Smooth muscle cell (in vitro differentiated cells): ENCODE results near the gene C20orf141. TPM values are rescaled to one million over a fixed set of nuclear protein-coding genes. Genes with fewer than 3 reads are reported as not detected.
"Not testable (repeated sequence)": the region's sequence is repeated elsewhere in the genome, so short reads cannot be mapped to it uniquely, and the experiment has no call there.

Source experiments
- DNase-seq: peaks from one replicate; lab custom pipeline; 2025; ENCODE audit not compliant: unreplicated experiment; lab: John Stamatoyannopoulos, UW
- H2AFZ ChIP-seq: fragments of 200-600 bp; sonication (generic); 2 replicates; pipeline ENCODE4 v1.6.0; 2016; ENCODE audit warnings: antibody characterized with exemption, low read depth, mild to moderate bottlenecking
- H3F3A ChIP-seq: fragments of 200-600 bp; sonication (generic); 2 replicates; pipeline ENCODE4 v1.6.0; 2017; ENCODE audit warnings: antibody characterized with exemption, low read depth
- H3K27ac ChIP-seq: fragments of 200-600 bp; sonication (generic); 2 replicates; pipeline ENCODE4 v1.5.1; 2016; ENCODE audit warnings: low read depth, mild to moderate bottlenecking
- H3K27me3 ChIP-seq: fragments of 200-600 bp; sonication (generic); 2 replicates; pipeline ENCODE4 v1.6.1; 2016; ENCODE audit warnings: low read depth, mild to moderate bottlenecking
- H3K36me3 ChIP-seq: fragments of 200-600 bp; sonication (generic); 2 replicates; pipeline ENCODE4 v1.5.1; 2016; ENCODE audit warnings: low read depth
- H3K4me1 ChIP-seq: fragments of 200-600 bp; sonication (generic); 2 replicates; pipeline ENCODE4 v1.5.1; 2016; ENCODE audit warnings: low read depth
- H3K4me2 ChIP-seq: fragments of 200-600 bp; sonication (generic); 2 replicates; pipeline ENCODE4 v1.6.0; 2016; ENCODE audit warnings: mild to moderate bottlenecking
- H3K4me3 ChIP-seq: fragments of 200-600 bp; sonication (generic); 2 replicates; pipeline ENCODE4 v1.5.1; 2016; ENCODE audit warnings: mild to moderate bottlenecking
- H3K79me2 ChIP-seq: fragments of 200-600 bp; sonication (generic); 2 replicates; pipeline ENCODE4 v1.6.0; 2016; ENCODE audit warnings: low read depth, mild to moderate bottlenecking
- H3K9ac ChIP-seq: fragments of 200-600 bp; sonication (generic); 2 replicates; pipeline ENCODE4 v1.6.0; 2016; ENCODE audit warnings: low read depth
- H3K9me3 ChIP-seq: fragments of 200-600 bp; sonication (generic); replicated peaks from 2 replicates; pipeline ENCODE4 v1.5.1; 2016; ENCODE audit warnings: low read depth
- H4K20me1 ChIP-seq: fragments of 200-600 bp; sonication (generic); 2 replicates; pipeline ENCODE4 v1.6.0; 2016; ENCODE audit warnings: low read depth
- CTCF ChIP-seq: fragments of 200-600 bp; sonication (generic); IDR thresholded peaks from 2 replicates; pipeline ENCODE4 v1.5.1; 2017; ENCODE audit warnings: borderline replicate concordance, mild to moderate bottlenecking, antibody characterized with exemption; ENCODE audit not compliant: insufficient read depth, poor library complexity, severe bottlenecking
- WGBS: methylation state at CpG from one replicate; pipeline ENCODE4 v1.1.7; 2016; ENCODE audit warnings: low lambda C conversion rate; 5-methylcytosine and 5-hydroxymethylcytosine counted together
- polyA plus RNA-seq: library from polyadenylated mRNA; unstranded; fragments of >200 nt; fragmentation: Nextera tagmentation; extraction: Ambion mirVana; gene quantifications from 2 replicates; pipeline ENCODE4 v1.2.1, GENCODE V29; 2016
- total RNA-seq: library from RNA; depleted of rRNA; stranded (reverse); fragments of >200 nt; gene quantifications from 2 replicates; pipeline ENCODE4 v1.2.3, GENCODE V29; 2014

Gene C20orf141
- total and polyA plus RNA-seq, 2 experiments from 2014 or later, result not detected

DNA sequence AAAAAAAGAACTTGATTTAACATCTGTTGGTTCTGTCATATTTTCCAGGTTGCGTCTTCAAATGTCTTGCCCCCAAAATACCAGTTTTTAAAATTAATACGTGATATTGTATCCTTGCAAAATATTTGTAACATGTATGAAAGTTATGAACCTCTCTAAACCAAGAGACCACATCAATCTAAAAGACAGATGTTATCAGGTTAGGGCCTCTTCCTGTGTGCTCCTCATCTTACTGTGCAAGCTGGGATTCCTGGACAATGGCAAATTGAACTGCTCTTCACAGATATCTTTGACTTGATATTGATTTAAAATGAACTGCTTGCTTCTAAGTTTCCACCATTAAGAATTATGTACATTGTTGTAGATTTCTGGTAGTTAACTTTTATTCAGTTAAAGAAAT, 11.0 kb downstream of the C20orf141 start:
- no peak for DNase-seq
- Histone ChIP-seq H4K20me1 (no peaks in the 10 kb centered on the region), H3K79me2 (no peaks in the 10 kb centered on the region), H3K27ac (no peak overlapping the region), H3K4me1 (no peaks in the 10 kb centered on the region), H3K4me2 (no peak overlapping the region), H3K27me3 (no peaks in the 10 kb centered on the region), H3F3A (no peaks in the 10 kb centered on the region), H3K9me3 (no peaks in the 10 kb centered on the region), H3K9ac (no peak overlapping the region), H2AFZ (no peak overlapping the region), H3K36me3 (no peaks in the 10 kb centered on the region), H3K4me3 (no peak overlapping the region)
- 88% methylated on average over 2 of the region's 2 CpGs for whole genome bisulfite sequencing
- TF ChIP-seq CTCF, result no peak

DNA sequence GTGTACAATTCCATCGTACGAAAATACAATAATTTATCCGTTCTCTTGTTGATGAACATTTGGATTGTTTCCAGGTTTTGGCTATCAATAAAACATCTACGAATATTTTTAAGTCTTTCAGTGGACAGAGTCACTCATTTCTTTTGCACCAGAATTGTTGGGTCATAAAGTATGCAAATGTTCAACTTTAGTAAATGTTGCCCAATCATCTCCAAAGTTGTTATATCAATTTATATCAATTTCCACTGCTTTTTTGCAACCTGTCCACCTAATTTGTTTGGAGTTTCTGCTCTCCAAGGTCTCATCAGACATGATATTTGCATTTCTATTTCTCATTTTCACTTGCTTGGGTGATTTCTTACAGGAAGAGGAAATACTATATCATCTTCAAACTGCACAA, 11.9 kb downstream of the C20orf141 start:
- H4K20me1 ChIP-seq, result no peaks in the 10 kb centered on the region
- no peaks in the 10 kb centered on the region for H3K9me3 ChIP-seq
- no peak overlapping the region for H3K9ac ChIP-seq
- H3K4me1 ChIP-seq, result no peaks in the 10 kb centered on the region
- no peaks in the 10 kb centered on the region for H3K27me3 ChIP-seq
- no peak overlapping the region for H2AFZ ChIP-seq
- H3F3A ChIP-seq, result peaks cover 2% of the 10 kb centered on the region
- no peak for DNase-seq
- no peak overlapping the region for H3K27ac ChIP-seq
- TF ChIP-seq CTCF, result no peak
- H3K4me2 ChIP-seq, result no peak overlapping the region
- H3K79me2 ChIP-seq, result no peaks in the 10 kb centered on the region
- H3K4me3 ChIP-seq, result no peak overlapping the region
- 93% methylated on average over 4 of the region's 4 CpGs for WGBS
- H3K36me3 ChIP-seq, result no peaks in the 10 kb centered on the region

DNA sequence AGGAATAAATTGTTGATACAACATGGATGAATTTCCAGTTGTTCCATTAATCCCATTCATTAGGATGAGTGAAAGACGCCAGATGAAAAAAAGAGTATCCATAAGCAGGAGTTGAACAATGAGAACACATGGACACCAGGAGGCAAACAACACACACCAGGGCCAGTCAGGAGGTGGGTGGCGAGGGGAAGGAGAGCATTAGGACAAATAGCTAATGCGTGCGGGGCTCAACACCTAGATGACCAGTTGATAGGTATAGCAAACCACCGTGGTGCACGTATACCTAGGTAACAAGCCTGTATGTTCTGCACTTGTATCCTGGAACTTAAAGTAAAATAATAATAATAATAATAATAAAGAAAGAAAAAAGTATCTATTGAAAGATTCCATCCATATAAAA, 14.6 kb downstream of the C20orf141 start:
- Histone ChIP-seq H2AFZ (no peak overlapping the region), H3K36me3 (no peaks in the 10 kb centered on the region), H3K4me2 (no peak overlapping the region), H3K27me3 (no peaks in the 10 kb centered on the region), H3K9ac (no peak overlapping the region), H3K9me3 (no peaks in the 10 kb centered on the region), H3F3A (peaks cover 14% of the 10 kb centered on the region), H4K20me1 (no peaks in the 10 kb centered on the region), H3K4me3 (no peak overlapping the region), H3K27ac (no peak overlapping the region), H3K79me2 (no peaks in the 10 kb centered on the region), H3K4me1 (no peaks in the 10 kb centered on the region)
- no peak for TF ChIP-seq CTCF
- no peak for DNase-seq
- 82% methylated on average over 6 of the region's 6 CpGs for WGBS

GRCh38 chr20:2831206-2831605, 16.4 kb downstream of the C20orf141 start:
- not testable (repeated sequence) for H3K27ac ChIP-seq, H3K4me1 ChIP-seq, H3K79me2 ChIP-seq, DNase-seq, H3K4me2 ChIP-seq, H3K9ac ChIP-seq, H3K9me3 ChIP-seq, H3K4me3 ChIP-seq, H2AFZ ChIP-seq, H3K27me3 ChIP-seq, H4K20me1 ChIP-seq, H3K36me3 ChIP-seq
- 95% methylated on average over 7 of the region's 7 CpGs for WGBS
- H3F3A ChIP-seq, result peaks cover 14% of the 10 kb centered on the region
